HL-60/S4 treated with phorbol 12-myristate 13-acetate at 8.2 ng/mL for 4 days and 3 days (cell line): Measurements from ENCODE around the gene GPR176.

Source experiments
- in situ Hi-C: fragments of 300-500 bp; cut with MboI; formaldehyde crosslinking; loops from 2 replicates; pipeline ENCODE4 v1.15.0; 2022; ENCODE audit warnings: low sequenced_read_pairs

GPR176 gene

GRCh38 chr15:39860871-39861270 lies 59.2 kb downstream of the GPR176 start:
- in situ Hi-C loops, result no loop called here

- in situ Hi-C loops, result no loop called here
These were observed 59.9 kb downstream of the GPR176 start for GRCh38 chr15:39860200-39860599.

- in situ Hi-C loops, result no loop called here
These were observed 60.4 kb downstream of the GPR176 start for GRCh38 chr15:39859636-39860035.

GRCh38 chr15:39857132-39857531 lies 62.9 kb downstream of the GPR176 start:
- in situ Hi-C loops, result no loop called here

GRCh38 chr15:39856357-39856756 lies 63.7 kb downstream of the GPR176 start:
- in situ Hi-C loops, result no loop called here

GRCh38 chr15:39855400-39855799 lies 64.7 kb downstream of the GPR176 start:
- in situ Hi-C loops, result no loop called here

- in situ Hi-C loops, result no loop called here
These were observed 65.9 kb downstream of the GPR176 start for GRCh38 chr15:39854161-39854560.

- in situ Hi-C loops, result no loop called here
These were observed 67.8 kb downstream of the GPR176 start for GRCh38 chr15:39852250-39852649.

GRCh38 chr15:39851500-39852092 lies 68.5 kb downstream of the GPR176 start:
- in situ Hi-C loops, result no loop called here

- in situ Hi-C loops, result no loop called here
These were observed 69.6 kb downstream of the GPR176 start for GRCh38 chr15:39850436-39850835.

GRCh38 chr15:39846108-39846507 lies 74.0 kb downstream of the GPR176 start:
- in situ Hi-C loops, result no loop called here

GRCh38 chr15:39845582-39845981 lies 74.5 kb downstream of the GPR176 start:
- in situ Hi-C loops, result no loop called here

- in situ Hi-C loops, result no loop called here
These were observed 76.5 kb downstream of the GPR176 start for GRCh38 chr15:39843565-39843964.

- in situ Hi-C loops, result no loop called here
These were observed 82.6 kb downstream of the GPR176 start for GRCh38 chr15:39837454-39837853.

- in situ Hi-C loops, result no loop called here
These were observed 84.5 kb downstream of the GPR176 start for GRCh38 chr15:39835550-39835949.

- in situ Hi-C loops, result no loop called here
These were observed 85.8 kb downstream of the GPR176 start for GRCh38 chr15:39834256-39834655.

- in situ Hi-C loops, result no loop called here
These were observed 86.5 kb downstream of the GPR176 start for GRCh38 chr15:39833515-39833981.

- in situ Hi-C loops, result no loop called here
These were observed 89.9 kb downstream of the GPR176 start for GRCh38 chr15:39830166-39830565.

GRCh38 chr15:39828374-39828931 lies 91.6 kb downstream of the GPR176 start:
- in situ Hi-C loops, result no loop called here

GRCh38 chr15:39826975-39827374 lies 93.1 kb downstream of the GPR176 start:
- in situ Hi-C loops, result no loop called here

GRCh38 chr15:39823634-39824033 lies 96.4 kb downstream of the GPR176 start:
- in situ Hi-C loops, result no loop called here

- in situ Hi-C loops, result no loop called here
These were observed 99.9 kb downstream of the GPR176 start for GRCh38 chr15:39820050-39820602.

- in situ Hi-C loops, result no loop called here
These were observed 100.5 kb downstream of the GPR176 start for GRCh38 chr15:39819533-39819932.
